Subcutaneous adipose tissue (tissue), 4 donors: Measurements from ENCODE around the gene GNG13. TPM values are rescaled to one million over a fixed set of nuclear protein-coding genes. Genes with fewer than 3 reads are reported as not detected.

Experiments
- total RNA-seq, 4 donors: library from RNA; depleted of rRNA; stranded (reverse); fragments of >200 nt; gene quantifications; one replicate each; pipeline ENCODE4 v1.1.0, GENCODE V29; 2016
- TF ChIP-seq, protein P1 (sequence below): fragments of 450-650 bp; IDR thresholded peaks from one replicate; pipeline ENCODE4 v1.5.1; 2016; ENCODE audit warnings: low read depth, mild to moderate bottlenecking, control low read depth, antibody characterized with exemption, moderate library complexity

Gene GNG13
- total RNA-seq, 4 donors from 2014 or later = not detected

DNA sequence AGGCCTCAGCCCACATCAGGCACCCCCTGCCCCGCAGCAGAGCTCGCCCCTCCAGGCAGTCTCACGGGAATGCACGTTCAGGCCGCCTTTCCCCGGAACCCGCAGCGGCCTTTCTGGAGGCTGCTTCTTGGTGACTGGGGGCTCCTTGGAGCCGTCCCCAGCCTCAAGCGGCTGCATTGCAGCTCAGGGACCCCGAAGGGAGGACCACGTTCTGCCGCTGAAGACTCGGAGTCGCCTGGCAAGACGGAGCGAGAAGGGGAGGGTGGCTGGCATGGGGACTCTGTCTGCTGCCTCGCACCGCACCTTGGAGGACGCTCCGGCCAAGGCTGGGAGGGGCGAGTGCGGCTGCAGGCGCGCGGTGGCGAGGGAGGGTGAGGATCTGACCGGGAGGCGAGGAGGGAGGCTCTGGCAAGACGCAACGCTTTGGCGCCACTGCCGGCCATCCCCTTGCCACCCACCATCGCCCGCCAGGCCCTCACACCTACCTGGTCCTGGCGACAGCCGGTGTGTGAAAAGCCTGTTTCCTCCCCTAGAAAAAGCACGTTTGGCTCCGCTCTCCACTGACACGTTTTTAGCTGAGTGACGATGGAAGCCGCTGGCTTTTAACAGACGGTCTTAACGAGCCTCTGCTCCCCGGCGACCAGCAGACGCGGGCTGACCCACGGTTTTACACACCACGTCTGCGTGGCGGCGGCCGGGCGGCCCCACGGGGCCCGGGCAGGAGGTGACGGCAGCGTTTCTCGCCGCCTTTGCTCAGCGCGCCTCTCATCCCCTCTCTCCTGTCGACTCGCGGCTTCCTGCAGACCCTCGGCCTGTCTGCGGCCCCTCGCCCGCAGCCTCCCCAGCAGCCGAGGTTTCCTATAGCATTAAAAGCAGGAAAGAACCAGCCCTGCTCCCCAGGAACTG lies 16.7 kb upstream of the GNG13 start:
- TF ChIP-seq, protein P1, sequence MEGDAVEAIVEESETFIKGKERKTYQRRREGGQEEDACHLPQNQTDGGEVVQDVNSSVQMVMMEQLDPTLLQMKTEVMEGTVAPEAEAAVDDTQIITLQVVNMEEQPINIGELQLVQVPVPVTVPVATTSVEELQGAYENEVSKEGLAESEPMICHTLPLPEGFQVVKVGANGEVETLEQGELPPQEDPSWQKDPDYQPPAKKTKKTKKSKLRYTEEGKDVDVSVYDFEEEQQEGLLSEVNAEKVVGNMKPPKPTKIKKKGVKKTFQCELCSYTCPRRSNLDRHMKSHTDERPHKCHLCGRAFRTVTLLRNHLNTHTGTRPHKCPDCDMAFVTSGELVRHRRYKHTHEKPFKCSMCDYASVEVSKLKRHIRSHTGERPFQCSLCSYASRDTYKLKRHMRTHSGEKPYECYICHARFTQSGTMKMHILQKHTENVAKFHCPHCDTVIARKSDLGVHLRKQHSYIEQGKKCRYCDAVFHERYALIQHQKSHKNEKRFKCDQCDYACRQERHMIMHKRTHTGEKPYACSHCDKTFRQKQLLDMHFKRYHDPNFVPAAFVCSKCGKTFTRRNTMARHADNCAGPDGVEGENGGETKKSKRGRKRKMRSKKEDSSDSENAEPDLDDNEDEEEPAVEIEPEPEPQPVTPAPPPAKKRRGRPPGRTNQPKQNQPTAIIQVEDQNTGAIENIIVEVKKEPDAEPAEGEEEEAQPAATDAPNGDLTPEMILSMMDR = no peak

DNA sequence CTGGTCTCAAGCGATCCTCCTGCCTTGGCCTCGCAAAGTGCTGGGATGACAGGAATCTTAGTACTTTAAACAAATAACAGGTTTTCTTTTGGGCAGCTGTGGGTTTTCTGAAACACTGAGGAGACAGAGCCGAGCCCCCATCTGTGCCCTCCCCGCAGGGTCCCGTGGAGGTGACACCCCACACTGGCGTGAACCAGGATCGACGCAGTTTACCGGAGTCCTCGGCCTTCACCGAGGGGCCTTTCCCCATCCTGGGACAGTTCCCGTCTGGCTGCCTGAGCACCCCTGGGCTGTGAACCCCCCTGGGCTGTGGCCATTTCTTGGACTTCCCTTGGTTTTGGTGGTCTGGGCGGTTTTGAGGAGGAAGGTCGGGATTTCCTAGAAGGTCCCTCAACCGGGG lies 15.3 kb upstream of the GNG13 start:
- TF ChIP-seq, protein P1 = no peak

DNA sequence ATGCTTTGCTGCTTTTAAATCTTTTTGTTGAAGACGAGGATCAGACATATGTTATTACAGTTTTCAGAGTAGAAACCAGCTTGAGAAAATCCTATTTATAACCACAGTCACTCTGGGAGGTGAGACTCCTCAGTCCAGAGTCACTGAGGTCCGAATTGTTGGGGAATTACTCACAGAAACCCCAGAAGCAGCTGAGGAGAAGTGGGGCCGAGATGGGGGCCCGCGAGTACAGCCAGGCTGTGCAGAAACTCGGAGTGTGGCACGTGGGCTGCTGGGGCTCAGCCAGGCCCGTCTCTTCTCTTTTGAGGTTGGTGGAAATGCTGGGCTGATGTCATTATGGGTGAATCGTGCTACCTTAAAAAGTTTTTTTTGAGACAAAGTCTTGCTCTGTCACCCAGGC lies 14.4 kb upstream of the GNG13 start:
- TF ChIP-seq, protein P1 = no peak

DNA sequence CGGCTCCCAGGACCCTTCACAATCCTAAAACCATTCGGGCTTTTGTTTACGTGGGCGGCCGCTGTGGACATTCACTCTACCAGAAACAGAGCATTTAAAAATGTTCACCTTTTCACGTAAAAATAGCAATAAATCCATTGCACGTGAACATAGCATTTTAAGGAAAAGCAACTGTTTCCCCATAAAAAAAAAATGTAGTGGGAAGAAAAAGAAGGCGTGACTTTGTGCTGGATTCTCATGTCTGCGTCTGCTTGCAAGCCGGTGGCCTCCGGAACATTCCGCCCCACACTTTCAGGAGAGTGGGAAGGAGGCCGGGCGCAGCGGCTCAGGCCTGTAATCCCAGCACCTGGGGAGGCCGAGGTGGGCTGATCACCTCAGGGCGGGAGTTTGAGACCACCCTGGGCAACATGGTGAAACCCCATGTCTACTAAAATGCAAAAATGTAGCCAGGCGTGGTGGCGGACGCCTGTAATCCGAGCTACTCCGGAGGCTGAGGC lies 13.4 kb upstream of the GNG13 start:
- TF ChIP-seq, protein P1 = no peak

DNA sequence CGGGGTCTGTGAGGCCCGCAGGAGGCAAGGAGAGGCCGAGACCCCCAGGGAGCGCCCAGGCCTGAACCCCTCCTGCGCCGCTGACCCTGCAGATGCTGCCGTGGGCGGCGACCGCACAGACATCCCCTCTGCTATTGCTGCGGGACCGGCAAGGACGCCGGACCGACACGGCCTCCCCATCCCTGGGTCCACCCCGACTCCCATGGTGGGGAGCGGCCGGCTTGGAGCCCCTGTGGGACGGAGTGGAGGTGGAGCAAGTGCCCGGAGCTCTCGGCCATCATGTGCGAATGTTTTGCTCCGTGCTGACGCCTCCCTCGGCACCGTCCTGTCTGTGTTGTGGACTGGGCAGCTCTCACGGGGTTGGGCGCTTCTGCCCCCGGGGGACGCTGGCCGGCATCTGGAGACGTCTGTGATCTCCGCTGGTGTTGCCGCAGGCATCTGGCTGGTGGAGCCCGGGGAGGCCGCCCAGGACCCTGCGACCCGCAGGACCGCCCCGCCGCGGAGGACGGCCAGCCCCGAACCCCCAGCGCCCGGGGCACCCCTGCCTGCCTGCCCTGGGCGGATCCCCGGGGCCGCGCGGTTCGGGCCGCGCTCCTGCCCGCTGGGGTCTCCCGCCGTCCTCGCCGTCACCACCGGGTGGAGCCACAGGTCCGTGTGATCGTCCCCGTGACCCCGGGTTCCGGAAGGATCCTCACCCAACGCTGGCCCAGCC lies 12.8 kb upstream of the GNG13 start:
- TF ChIP-seq, protein P1 = no peak

DNA sequence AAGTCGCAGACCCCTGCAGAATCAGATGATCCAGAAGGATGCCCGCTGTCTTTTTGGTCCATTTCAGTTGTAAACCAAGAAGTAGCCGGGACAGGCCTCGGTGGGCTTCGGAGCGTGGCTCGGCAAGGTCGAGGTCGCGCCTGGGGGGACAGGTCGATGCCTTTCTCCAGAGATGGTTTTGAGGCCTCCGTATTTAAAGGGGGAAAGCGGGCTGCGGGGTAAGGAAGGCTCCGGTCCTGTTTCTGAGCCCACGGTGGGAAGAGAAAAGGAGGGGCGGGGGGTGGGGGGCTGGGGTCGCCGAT lies 7.5 kb upstream of the GNG13 start:
- TF ChIP-seq, protein P1 = no peak

DNA sequence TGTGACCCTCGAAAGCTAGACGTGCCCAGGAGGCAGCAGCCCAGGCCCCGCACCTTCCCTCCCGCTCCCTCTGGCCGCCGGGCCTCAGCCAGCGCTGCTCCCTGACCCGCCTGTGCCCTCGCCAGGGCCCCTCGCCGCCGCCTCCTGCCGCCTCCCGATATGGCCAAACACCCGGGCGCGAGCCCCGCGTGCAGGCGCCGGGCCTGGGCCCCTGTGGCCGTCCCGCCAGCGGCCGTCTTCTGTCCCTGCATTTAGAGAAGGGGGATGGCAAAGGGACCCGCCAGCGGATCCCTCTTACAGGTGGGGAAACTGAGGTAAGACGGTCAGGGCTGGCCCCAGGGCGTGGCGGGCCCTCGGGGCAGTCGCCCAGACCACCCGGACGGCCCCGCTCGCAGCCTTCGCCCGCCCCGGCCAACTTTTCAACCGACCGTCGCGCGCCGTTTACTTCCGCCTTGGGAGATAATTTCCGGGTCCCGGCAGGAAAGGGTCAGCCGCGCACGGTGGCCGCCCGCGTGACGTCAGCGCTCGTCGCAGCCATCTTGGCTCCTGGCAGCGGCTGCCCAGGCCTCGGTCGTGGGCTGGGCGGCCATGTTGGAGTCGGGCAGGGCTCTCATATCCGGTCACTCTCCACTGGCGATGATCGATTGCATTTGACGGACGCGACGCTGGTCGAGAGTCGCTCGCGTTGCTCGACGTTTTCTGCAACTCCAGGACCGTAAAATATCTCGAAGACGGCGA lies 7.0 kb upstream of the GNG13 start:
- TF ChIP-seq, protein P1 = no peak
